Neural cell (in vitro differentiated cells): Measurements from ENCODE around the gene YPEL1.

ENCODE experiments used
- EP300 ChIP-seq: fragments of 450-650 bp; conservative IDR thresholded peaks from 2 replicates; pipeline ENCODE4 v1.6.1; 2014; ENCODE audit warnings: antibody characterized with exemption, mild to moderate bottlenecking, moderate library complexity; ENCODE audit not compliant: poor library complexity, severe bottlenecking
- EZH2 ChIP-seq: fragments of 200-600, 300-800 bp; shearing (Covaris generic), sonication (generic); IDR thresholded peaks from 2 replicates; pipeline ENCODE4 v1.6.1; 2014; ENCODE audit warnings: antibody characterized with exemption, low read length, borderline replicate concordance, mild to moderate bottlenecking; ENCODE audit not compliant: insufficient read depth, poor library complexity, severe bottlenecking
- RAD21 ChIP-seq: fragments of 450-650 bp; conservative IDR thresholded peaks from 2 replicates; pipeline ENCODE4 v1.6.1; 2014; ENCODE audit warnings: antibody characterized with exemption, mild to moderate bottlenecking, moderate library complexity

- TF ChIP-seq EZH2 (no peak), RAD21 (no peak), EP300 (no peak)
These were observed 32.6 kb downstream of the YPEL1 start for GRCh38 chr22:21702700-21703683.
